HepG2 (cell line): ENCODE measurements around the gene AMBRA1. TPM values are rescaled to one million over a fixed set of nuclear protein-coding genes. Genes with fewer than 3 reads are reported as not detected.

Experiments used
- CBX5 ChIP-seq: sonication (generic); formaldehyde crosslinking; IDR thresholded peaks from 2 replicates; pipeline ENCODE4 v1.4.0; 2020; ENCODE audit warnings: missing genetic modification reagents, borderline replicate concordance
- ESRRA ChIP-seq: sonication (generic); formaldehyde crosslinking; IDR thresholded peaks from 2 replicates; pipeline ENCODE4 v1.5.1; 2020; ENCODE audit warnings: mild to moderate bottlenecking, low read depth, missing genetic modification reagents
- HCFC1 ChIP-seq: fragments of 150-350 bp; IDR thresholded peaks from 2 replicates; pipeline ENCODE4 v1.6.1; 2014; ENCODE audit warnings: low read depth, low read length
- MLLT10 ChIP-seq: sonication (generic); formaldehyde crosslinking; IDR thresholded peaks from 2 replicates; pipeline ENCODE4 v1.4.0; 2020; ENCODE audit warnings: missing genetic modification reagents
- PHF5A ChIP-seq: IDR thresholded peaks from one replicate; pipeline ENCODE4 v1.6.1; 2018; ENCODE audit warnings: low read depth, missing genetic modification reagents; ENCODE audit not compliant: unreplicated experiment
- SRSF4 ChIP-seq: fragments of 200-400 bp; formaldehyde crosslinking; IDR thresholded peaks from one replicate; pipeline ENCODE4 v1.6.1; 2018; ENCODE audit warnings: mild to moderate bottlenecking, low read depth, low read length, moderate library complexity; ENCODE audit not compliant: poor library complexity, severe bottlenecking
- ZFP36L2 ChIP-seq: sonication (generic); formaldehyde crosslinking; IDR thresholded peaks from 2 replicates; pipeline ENCODE4 v1.4.0; 2020; ENCODE audit warnings: missing genetic modification reagents
- ZNF256 ChIP-seq: sonication (generic); formaldehyde crosslinking; conservative IDR thresholded peaks from 2 replicates; pipeline ENCODE4 v1.4.0; 2020; ENCODE audit warnings: missing genetic modification reagents
- polyA plus RNA-seq, 8 experiments: library from polyadenylated mRNA; depleted of rRNA in 3 of 8; stranded (reverse) in 7 of 8; unstranded in 1 of 8; fragments of >200 nt; fragmentation: Illumina TruSeq in 4 of 8; extraction: Trizol in 4 of 8; gene quantifications; 2 replicates each; pipeline versions ENCODE4 v1.2.1 to v1.2.3, GENCODE V29; 2011 to 2016; ENCODE audit warnings: low read depth in 4 of 8, missing spikeins in 1 of 8, mixed read lengths in 1 of 8; ENCODE audit not compliant: insufficient read depth in 1 of 8
- total RNA-seq, 5 experiments: library from RNA; depleted of rRNA; stranded (reverse); fragments of >200 nt; fragmentation: Illumina TruSeq; extraction: Trizol; gene quantifications; 2 replicates each; pipeline ENCODE4 v1.2.3, GENCODE V29; 2016; ENCODE audit warnings: low read depth in 1 of 5
- TF ChIP-seq, protein P1 (sequence below): sonication (generic); formaldehyde crosslinking; IDR thresholded peaks from one replicate; pipeline ENCODE4 v1.5.1; 2020; ENCODE audit warnings: mild to moderate bottlenecking, missing genetic modification reagents; ENCODE audit errors: not compliant biosample characterization
- TF ChIP-seq, protein P2 (sequence below): sonication (generic); formaldehyde crosslinking; IDR thresholded peaks from 2 replicates; pipeline ENCODE4 v1.4.0; 2020; ENCODE audit warnings: missing genetic modification reagents
- TF ChIP-seq, protein P3 (sequence below): IDR thresholded peaks from 2 replicates; pipeline ENCODE4 v1.6.1; 2018; ENCODE audit warnings: missing genetic modification reagents
- TF ChIP-seq, protein P4 (sequence below): sonication (generic); formaldehyde crosslinking; IDR thresholded peaks from 2 replicates; pipeline ENCODE4 v1.4.0; 2020; ENCODE audit warnings: missing genetic modification reagents, borderline replicate concordance
- TF ChIP-seq, protein P5 (sequence below): sonication (generic); formaldehyde crosslinking; IDR thresholded peaks from 2 replicates; pipeline ENCODE4 v1.8.1; 2023; ENCODE audit warnings: mild to moderate bottlenecking, moderate library complexity, missing genetic modification reagents

The AMBRA1 gene
- total and polyA plus RNA-seq, 2 of the 13 experiments (the other 11 are each of a cell fraction or from before 2014, with no cell fraction given) = 15.7 to 26.0 TPM

DNA sequence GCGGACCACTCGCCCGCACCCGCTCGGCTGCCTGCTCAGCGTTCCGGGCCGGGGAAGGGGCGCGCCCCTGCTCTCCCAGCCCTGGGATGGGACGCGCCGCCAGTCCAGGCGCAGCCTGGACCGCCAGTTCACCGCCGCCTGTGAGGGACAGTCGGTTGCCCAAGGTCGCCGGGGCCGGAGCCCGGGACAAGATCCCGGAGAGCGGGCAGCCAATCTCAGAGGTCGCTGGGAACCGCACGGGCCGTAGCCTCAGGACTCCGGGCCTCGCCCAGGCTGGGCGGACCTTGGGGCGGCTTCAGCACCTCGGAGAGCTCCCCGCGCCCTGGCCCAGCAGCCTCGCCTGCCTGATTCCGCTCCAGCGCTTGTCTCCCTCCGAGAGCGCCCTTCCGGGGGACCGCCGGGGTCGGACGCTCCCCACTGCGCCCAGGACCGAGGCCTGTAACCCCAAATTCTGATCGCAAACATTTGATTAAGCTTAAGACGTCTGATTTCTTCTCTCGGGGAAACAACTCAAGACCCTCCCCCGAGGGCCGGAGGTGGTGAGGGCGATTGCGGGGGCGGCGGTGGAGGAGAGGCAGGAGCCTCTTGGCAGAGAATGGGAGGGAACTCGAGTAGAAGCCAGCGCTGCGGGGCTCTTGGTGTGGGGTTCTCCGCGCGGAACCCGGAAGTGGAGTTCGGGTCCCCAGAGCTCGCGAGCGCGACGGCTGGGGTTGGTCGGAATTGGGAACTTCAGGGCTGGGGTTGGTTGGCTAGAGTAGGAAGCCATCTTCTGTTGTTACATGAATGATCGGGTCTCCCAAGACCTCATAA lies 201.2 kb downstream of the AMBRA1 start (continued):
- TF ChIP-seq, protein P1, sequence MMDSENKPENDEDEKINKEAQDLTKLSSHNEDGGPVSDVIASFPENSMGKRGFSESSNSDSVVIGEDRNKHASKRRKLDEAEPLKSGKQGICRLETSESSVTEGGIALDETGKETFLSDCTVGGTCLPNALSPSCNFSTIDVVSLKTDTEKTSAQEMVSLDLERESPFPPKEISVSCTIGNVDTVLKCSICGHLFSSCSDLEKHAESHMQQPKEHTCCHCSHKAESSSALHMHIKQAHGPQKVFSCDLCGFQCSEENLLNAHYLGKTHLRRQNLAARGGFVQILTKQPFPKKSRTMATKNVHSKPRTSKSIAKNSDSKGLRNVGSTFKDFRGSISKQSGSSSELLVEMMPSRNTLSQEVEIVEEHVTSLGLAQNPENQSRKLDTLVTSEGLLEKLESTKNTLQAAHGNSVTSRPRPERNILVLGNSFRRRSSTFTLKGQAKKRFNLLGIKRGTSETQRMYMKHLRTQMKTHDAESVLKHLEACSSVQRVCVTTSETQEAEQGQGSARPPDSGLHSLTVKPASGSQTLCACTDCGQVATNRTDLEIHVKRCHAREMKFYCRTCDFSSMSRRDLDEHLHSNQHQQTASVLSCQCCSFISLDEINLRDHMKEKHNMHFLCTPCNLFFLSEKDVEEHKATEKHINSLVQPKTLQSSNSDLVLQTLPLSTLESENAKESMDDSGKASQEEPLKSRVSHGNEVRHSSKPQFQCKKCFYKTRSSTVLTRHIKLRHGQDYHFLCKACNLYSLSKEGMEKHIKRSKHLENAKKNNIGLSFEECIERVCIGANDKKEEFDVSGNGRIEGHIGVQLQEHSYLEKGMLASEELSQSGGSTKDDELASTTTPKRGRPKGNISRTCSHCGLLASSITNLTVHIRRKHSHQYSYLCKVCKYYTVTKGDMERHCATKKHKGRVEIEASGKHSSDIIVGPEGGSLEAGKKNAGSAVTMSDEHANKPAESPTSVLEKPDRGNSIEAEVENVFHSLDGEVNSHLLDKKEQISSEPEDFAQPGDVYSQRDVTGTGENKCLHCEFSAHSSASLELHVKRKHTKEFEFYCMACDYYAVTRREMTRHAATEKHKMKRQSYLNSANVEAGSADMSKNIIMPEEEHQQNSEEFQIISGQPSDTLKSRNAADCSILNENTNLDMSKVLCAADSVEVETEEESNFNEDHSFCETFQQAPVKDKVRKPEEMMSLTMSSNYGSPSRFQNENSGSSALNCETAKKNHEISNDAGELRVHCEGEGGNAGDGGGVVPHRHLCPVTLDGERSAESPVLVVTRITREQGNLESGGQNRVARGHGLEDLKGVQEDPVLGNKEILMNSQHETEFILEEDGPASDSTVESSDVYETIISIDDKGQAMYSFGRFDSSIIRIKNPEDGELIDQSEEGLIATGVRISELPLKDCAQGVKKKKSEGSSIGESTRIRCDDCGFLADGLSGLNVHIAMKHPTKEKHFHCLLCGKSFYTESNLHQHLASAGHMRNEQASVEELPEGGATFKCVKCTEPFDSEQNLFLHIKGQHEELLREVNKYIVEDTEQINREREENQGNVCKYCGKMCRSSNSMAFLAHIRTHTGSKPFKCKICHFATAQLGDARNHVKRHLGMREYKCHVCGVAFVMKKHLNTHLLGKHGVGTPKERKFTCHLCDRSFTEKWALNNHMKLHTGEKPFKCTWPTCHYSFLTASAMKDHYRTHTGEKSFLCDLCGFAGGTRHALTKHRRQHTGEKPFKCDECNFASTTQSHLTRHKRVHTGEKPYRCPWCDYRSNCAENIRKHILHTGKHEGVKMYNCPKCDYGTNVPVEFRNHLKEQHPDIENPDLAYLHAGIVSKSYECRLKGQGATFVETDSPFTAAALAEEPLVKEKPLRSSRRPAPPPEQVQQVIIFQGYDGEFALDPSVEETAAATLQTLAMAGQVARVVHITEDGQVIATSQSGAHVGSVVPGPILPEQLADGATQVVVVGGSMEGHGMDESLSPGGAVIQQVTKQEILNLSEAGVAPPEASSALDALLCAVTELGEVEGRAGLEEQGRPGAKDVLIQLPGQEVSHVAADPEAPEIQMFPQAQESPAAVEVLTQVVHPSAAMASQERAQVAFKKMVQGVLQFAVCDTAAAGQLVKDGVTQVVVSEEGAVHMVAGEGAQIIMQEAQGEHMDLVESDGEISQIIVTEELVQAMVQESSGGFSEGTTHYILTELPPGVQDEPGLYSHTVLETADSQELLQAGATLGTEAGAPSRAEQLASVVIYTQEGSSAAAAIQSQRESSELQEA (CRISPR knock-in tag) = peak; percentile 98
- TF ChIP-seq HCFC1 = no peak; the same call in 1 of the 2 replicates
- TF ChIP-seq, protein P2, sequence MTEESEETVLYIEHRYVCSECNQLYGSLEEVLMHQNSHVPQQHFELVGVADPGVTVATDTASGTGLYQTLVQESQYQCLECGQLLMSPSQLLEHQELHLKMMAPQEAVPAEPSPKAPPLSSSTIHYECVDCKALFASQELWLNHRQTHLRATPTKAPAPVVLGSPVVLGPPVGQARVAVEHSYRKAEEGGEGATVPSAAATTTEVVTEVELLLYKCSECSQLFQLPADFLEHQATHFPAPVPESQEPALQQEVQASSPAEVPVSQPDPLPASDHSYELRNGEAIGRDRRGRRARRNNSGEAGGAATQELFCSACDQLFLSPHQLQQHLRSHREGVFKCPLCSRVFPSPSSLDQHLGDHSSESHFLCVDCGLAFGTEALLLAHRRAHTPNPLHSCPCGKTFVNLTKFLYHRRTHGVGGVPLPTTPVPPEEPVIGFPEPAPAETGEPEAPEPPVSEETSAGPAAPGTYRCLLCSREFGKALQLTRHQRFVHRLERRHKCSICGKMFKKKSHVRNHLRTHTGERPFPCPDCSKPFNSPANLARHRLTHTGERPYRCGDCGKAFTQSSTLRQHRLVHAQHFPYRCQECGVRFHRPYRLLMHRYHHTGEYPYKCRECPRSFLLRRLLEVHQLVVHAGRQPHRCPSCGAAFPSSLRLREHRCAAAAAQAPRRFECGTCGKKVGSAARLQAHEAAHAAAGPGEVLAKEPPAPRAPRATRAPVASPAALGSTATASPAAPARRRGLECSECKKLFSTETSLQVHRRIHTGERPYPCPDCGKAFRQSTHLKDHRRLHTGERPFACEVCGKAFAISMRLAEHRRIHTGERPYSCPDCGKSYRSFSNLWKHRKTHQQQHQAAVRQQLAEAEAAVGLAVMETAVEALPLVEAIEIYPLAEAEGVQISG (CRISPR knock-in tag) = peak; percentile 90
- TF ChIP-seq PHF5A = no peak
- TF ChIP-seq ZNF256 (CRISPR knock-in tag) = peak; percentile 99
- TF ChIP-seq ZFP36L2 (CRISPR knock-in tag) = peak; percentile 92; the same call in 1 of the 2 replicates
- TF ChIP-seq, protein P3, sequence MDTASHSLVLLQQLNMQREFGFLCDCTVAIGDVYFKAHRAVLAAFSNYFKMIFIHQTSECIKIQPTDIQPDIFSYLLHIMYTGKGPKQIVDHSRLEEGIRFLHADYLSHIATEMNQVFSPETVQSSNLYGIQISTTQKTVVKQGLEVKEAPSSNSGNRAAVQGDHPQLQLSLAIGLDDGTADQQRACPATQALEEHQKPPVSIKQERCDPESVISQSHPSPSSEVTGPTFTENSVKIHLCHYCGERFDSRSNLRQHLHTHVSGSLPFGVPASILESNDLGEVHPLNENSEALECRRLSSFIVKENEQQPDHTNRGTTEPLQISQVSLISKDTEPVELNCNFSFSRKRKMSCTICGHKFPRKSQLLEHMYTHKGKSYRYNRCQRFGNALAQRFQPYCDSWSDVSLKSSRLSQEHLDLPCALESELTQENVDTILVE (CRISPR knock-in tag) = peak; percentile 97
- TF ChIP-seq, protein P4, sequence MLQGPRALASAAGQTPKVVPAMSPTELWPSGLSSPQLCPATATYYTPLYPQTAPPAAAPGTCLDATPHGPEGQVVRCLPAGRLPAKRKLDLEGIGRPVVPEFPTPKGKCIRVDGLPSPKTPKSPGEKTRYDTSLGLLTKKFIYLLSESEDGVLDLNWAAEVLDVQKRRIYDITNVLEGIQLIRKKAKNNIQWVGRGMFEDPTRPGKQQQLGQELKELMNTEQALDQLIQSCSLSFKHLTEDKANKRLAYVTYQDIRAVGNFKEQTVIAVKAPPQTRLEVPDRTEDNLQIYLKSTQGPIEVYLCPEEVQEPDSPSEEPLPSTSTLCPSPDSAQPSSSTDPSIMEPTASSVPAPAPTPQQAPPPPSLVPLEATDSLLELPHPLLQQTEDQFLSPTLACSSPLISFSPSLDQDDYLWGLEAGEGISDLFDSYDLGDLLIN (CRISPR knock-in tag) = peak; percentile 95; the same call in 1 of the 2 replicates
- TF ChIP-seq, protein P5, sequence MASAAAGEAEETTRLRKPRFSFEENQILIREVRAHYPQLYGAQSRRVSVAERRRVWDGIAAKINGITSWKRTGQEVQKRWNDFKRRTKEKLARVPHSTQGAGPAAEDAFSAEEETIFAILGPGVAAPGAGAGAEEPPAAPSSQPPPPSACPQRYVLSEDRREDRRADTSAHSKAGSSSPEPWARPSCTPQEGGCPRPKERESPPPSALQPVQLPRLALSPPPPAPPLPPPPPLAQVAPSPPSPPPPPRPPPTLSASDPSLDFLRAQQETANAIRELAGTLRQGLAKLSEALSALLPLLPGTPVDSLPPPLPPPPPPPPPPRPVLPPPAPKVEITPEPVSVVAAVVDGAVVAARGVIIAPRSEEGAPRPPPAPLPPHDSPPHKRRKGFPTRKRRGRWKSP (CRISPR knock-in tag) = peak; percentile 96
- peak; percentile 76 for TF ChIP-seq ESRRA (CRISPR knock-in tag)
- no peak for TF ChIP-seq SRSF4
- 0 out of 2 replicates have a peak, but pooled peaks have one; percentile 66 for TF ChIP-seq MLLT10 (CRISPR knock-in tag)
- peak; percentile 90; the same call in 1 of the 2 replicates for TF ChIP-seq CBX5 (CRISPR knock-in tag)
